GM23248 (cell line): ENCODE results near the gene CEBPB. TPM values are rescaled to one million over a fixed set of nuclear protein-coding genes. Genes with fewer than 3 reads are reported as not detected.

Experiments used
- DNase-seq: peaks from one replicate; pipeline ENCODE4 v3.0.0-alpha.2; 2015
- H2AFZ ChIP-seq: fragments of 200-600 bp; sonication (generic); 2 replicates; pipeline ENCODE4 v1.6.1; 2016; ENCODE audit warnings: antibody characterized with exemption
- H3F3A ChIP-seq: fragments of 200-600 bp; sonication (generic); 2 replicates; pipeline ENCODE4 v1.6.1; 2016; ENCODE audit warnings: mild to moderate bottlenecking, antibody characterized with exemption, mixed run types; ENCODE audit not compliant: insufficient read depth
- H3K27ac ChIP-seq: fragments of 200-600 bp; sonication (generic); 2 replicates; pipeline ENCODE4 v1.5.1; 2016; ENCODE audit warnings: mild to moderate bottlenecking
- H3K27me3 ChIP-seq: fragments of 200-600 bp; sonication (generic); replicated peaks from 2 replicates; pipeline ENCODE4 v1.6.1; 2016; ENCODE audit warnings: mild to moderate bottlenecking; ENCODE audit not compliant: insufficient read depth
- H3K36me3 ChIP-seq: fragments of 200-600 bp; sonication (generic); 2 replicates; pipeline ENCODE4 v1.6.1; 2016; ENCODE audit warnings: low read depth, mild to moderate bottlenecking
- H3K4me1 ChIP-seq: fragments of 200-600 bp; sonication (generic); 2 replicates; pipeline ENCODE4 v1.6.1; 2016; ENCODE audit warnings: mild to moderate bottlenecking; ENCODE audit not compliant: insufficient read depth
- H3K4me2 ChIP-seq: fragments of 200-600 bp; sonication (generic); one replicate; pipeline ENCODE4 v1.6.1; 2016; ENCODE audit warnings: mild to moderate bottlenecking; ENCODE audit not compliant: unreplicated experiment
- H3K4me3 ChIP-seq: fragments of 200-600 bp; sonication (generic); 2 replicates; pipeline ENCODE4 v1.5.1; 2016; ENCODE audit warnings: mild to moderate bottlenecking
- H3K79me2 ChIP-seq: fragments of 200-600 bp; sonication (generic); 2 replicates; pipeline ENCODE4 v1.6.1; 2016; ENCODE audit warnings: mild to moderate bottlenecking; ENCODE audit not compliant: insufficient read depth
- H3K9ac ChIP-seq: fragments of 200-600 bp; sonication (generic); 2 replicates; pipeline ENCODE4 v1.6.1; 2016; ENCODE audit warnings: mild to moderate bottlenecking
- H3K9me2 ChIP-seq: fragments of 200-600 bp; sonication (generic); 2 replicates; pipeline ENCODE4 v1.6.1; 2016; ENCODE audit warnings: mixed run types, mild to moderate bottlenecking, moderate library complexity; ENCODE audit not compliant: insufficient read depth
- H3K9me3 ChIP-seq: fragments of 200-600 bp; sonication (generic); one replicate; pipeline ENCODE4 v1.6.1; 2017; ENCODE audit warnings: low read depth
- H4K20me1 ChIP-seq: fragments of 200-600 bp; sonication (generic); 2 replicates; pipeline ENCODE4 v1.6.0; 2016; ENCODE audit not compliant: insufficient read depth
- EZH2 ChIP-seq: fragments of 200-600 bp; sonication (generic); IDR thresholded peaks from 2 replicates; pipeline ENCODE4 v1.6.1; 2018; ENCODE audit warnings: antibody characterized with exemption, mild to moderate bottlenecking; ENCODE audit not compliant: insufficient read depth, poor library complexity, severe bottlenecking
- EZH2phosphoT487 ChIP-seq: fragments of 200-600 bp; sonication (generic); IDR thresholded peaks from 2 replicates; pipeline ENCODE4 v1.6.1; 2018; ENCODE audit warnings: antibody characterized with exemption, moderate library complexity, mild to moderate bottlenecking, low read depth; ENCODE audit not compliant: insufficient read depth
- WGBS, 2 experiments: methylation state at CpG; one replicate each; pipeline ENCODE4 v1.1.6; 2015 to 2017; ENCODE audit warnings: low lambda C conversion rate in 2 of 2, low coverage in 1 of 2; ENCODE audit errors: missing lambda C conversion rate in 2 of 2; 5-methylcytosine and 5-hydroxymethylcytosine counted together
- in situ Hi-C: fragments of 300-500 bp; cut with MboI; formaldehyde crosslinking; loops from 2 replicates; pipeline ENCODE4 v1.15.0; 2020
- polyA plus RNA-seq: library from polyadenylated mRNA; unstranded; fragments of >200 nt; fragmentation: Nextera tagmentation; extraction: Ambion mirVana; gene quantifications from 2 replicates; pipeline ENCODE4 v1.2.1, GENCODE V29; 2016
- total RNA-seq: library from RNA; depleted of rRNA; stranded (reverse); fragments of >200 nt; shearing (Covaris generic); gene quantifications from 2 replicates; pipeline ENCODE4 v1.2.3, GENCODE V29; 2014

The CEBPB gene
- total and polyA plus RNA-seq, 2 experiments from 2014 or later = 47.1 to 73.8 TPM

DNA sequence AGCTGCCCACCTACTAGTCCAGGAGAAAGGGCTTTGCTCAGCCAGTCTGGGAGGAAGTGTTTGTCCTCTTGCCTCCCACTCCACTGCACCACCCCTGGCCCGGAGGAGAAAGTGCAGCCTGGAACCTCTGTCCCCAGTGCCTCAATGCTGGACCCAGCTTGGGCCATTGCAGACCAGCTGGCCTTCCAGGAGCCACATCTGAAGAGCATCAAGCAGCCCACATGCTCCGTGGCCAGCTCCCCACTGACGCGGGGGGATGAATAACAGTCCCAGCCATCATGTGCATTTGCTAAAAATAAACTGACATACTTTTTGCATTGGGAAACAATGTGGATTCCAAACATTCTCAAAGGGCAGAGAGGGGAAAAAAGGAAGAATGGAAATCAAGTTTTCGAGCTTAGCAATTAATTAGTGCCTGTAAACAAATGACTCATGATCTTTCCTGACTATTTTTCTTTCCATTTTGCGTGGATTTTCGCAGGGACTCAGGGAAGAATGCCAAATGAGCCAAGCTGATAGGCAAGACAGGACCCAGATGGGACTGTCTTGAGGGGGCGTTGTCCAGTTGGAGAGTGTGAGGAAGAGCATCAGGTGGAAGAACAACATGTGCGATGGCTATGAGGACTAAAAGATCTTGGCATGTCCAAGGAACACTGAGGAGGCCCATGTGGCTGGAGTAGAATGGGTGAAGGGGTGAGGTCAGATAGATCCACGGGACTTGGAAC, 34.1 kb downstream of the CEBPB start:
- peak; percentile 95 for DNase-seq
- WGBS, 2 experiments = 2 to 5% methylated on average over 10 of the region's 10 CpGs
- H3F3A ChIP-seq = peaks cover 25% of the 10 kb centered on the region
- no peaks in the 10 kb centered on the region for H3K27me3 ChIP-seq
- no peaks in the 10 kb centered on the region for H3K79me2 ChIP-seq
- no peaks in the 10 kb centered on the region for H4K20me1 ChIP-seq
- no peaks in the 10 kb centered on the region for H3K36me3 ChIP-seq
- no peak overlapping the region for H2AFZ ChIP-seq
- peaks cover 36% of the 10 kb centered on the region for H3K4me1 ChIP-seq
- no peak for TF ChIP-seq EZH2
- no peak for TF ChIP-seq EZH2phosphoT487
- in situ Hi-C loops = no loop called here
- H3K27ac ChIP-seq = peak overlapping the region; percentile 76
- no peaks in the 10 kb centered on the region for H3K9me3 ChIP-seq
- peak overlapping the region; percentile 21; the same call in 1 of the 2 replicates for H3K9ac ChIP-seq
- H3K4me3 ChIP-seq = no peak overlapping the region
- H3K4me2 ChIP-seq = peak overlapping the region; percentile 18
- no peaks in the 10 kb centered on the region for H3K9me2 ChIP-seq

DNA sequence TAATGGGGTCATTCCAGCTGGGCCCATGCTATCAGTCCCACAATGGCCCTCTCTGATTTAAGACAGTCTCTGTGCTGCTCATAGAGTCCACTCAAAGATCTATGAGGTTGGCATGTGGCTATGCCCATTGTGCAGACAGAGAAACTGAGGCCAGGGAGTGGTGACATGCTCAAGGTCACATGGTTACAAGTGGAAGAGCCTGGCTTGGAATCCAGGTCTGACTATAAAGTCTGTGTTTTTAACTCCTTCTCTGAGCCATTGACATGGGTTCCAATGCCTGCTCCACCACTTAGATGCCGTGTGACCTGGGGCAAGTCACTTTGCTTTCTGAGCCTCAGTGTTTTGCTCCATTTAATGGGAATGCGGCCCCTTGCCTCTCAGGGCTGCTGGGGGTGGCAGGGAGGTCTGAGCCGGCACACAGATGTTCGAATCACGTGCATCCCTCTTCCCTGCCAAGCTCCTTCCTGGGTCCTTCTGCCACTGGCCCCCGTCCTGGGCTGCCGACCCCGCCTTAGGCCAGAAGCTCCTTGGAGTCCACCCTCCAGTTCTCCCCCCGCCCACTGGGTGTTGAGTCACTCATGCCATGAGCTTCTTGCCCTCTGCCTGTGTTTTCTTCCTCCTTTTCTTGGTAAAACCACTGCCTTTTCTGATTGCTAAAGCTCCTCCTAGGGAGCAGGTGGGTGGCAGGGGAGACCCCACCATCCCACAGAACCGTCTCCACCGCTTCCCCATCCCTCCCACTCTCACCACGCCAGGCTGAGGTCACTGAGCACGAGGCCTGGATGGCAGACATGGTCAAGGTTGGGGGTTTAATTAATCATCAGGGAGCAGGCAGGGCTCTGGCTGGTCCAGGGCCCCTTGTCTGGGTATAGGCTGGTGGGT, 35.7 kb downstream of the CEBPB start:
- TF ChIP-seq EZH2 (no peak), EZH2phosphoT487 (no peak)
- no peak overlapping the region for H3K4me2 ChIP-seq
- no peaks in the 10 kb centered on the region for H4K20me1 ChIP-seq
- no peaks in the 10 kb centered on the region for H3K9me3 ChIP-seq
- H3K9ac ChIP-seq = peak overlapping the region; percentile 43; the same call in 1 of the 2 replicates
- H3F3A ChIP-seq = peaks cover 25% of the 10 kb centered on the region
- peak overlapping the region; percentile 71 for H2AFZ ChIP-seq
- H3K4me1 ChIP-seq = peaks cover 36% of the 10 kb centered on the region
- in situ Hi-C loops = no loop called here
- no peak overlapping the region for H3K27ac ChIP-seq
- H3K9me2 ChIP-seq = no peaks in the 10 kb centered on the region
- peak; percentile 73 for DNase-seq
- no peaks in the 10 kb centered on the region for H3K27me3 ChIP-seq
- no peaks in the 10 kb centered on the region for H3K79me2 ChIP-seq
- H3K36me3 ChIP-seq = no peaks in the 10 kb centered on the region
- no peak overlapping the region for H3K4me3 ChIP-seq
- WGBS, 2 experiments = 20 to 23% methylated on average over 13 of the region's 13 CpGs

DNA sequence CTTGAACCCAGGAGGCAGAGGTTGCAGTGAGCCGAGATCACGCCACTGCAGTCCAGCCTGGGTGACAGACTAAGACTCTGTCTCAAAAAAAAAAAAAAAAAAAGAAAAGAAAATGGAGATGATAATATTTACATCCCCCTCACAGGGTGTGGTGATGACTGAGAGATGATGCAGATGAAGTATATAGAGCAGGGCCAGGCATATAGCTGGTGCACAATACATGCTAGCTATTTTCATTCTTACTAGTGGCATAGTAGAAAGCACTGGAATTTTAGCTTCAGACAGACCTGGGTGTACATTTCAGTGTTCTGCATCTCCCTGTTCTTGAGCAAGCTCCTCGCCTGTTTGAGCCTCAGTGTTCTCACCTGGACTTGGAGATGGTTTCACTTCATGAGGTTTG, 36.9 kb downstream of the CEBPB start:
- no peaks in the 10 kb centered on the region for H3K36me3 ChIP-seq
- in situ Hi-C loops = no loop called here
- 87 to 95% methylated on average over 3 of the region's 3 CpGs for WGBS, 2 experiments

DNA sequence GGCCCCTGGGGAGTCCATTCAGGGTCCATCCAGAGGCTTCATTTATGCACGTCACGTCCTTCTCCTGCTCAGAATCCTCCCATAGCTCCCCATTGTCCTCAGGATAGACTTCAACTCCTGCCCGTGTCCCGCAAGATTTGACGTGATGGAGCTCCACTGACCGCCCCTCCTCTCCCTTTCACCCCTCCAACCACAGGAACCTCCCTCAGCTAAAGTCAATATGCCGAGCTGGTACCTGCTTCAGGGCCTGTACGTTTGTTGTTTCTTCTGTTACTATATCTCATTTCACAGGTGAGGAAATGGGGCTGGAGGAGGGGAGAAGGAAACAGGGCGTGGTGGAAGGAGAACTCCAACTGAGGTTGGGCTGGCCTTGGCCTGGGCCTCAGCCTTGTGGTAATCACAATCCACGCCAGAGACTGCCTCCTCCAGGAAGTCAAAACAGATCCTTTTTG, 38.6 kb downstream of the CEBPB start:
- 92 to 93% methylated on average over 10 of the region's 10 CpGs for WGBS, 2 experiments
- in situ Hi-C loops = no loop called here
- no peaks in the 10 kb centered on the region for H4K20me1 ChIP-seq

More for the DNA sequence above, 36.9 kb downstream of the CEBPB start:
- no peak for TF ChIP-seq EZH2phosphoT487
- no peak for TF ChIP-seq EZH2
- H3F3A ChIP-seq = peaks cover 25% of the 10 kb centered on the region
- no peaks in the 10 kb centered on the region for H3K9me3 ChIP-seq
- H2AFZ ChIP-seq = no peak overlapping the region
- no peaks in the 10 kb centered on the region for H3K9me2 ChIP-seq
- H3K9ac ChIP-seq = no peak overlapping the region
- no peak overlapping the region for H3K27ac ChIP-seq
- no peak overlapping the region for H3K4me3 ChIP-seq
- no peaks in the 10 kb centered on the region for H3K27me3 ChIP-seq
- H4K20me1 ChIP-seq = no peaks in the 10 kb centered on the region
- DNase-seq = peak; percentile 38
- no peak overlapping the region for H3K4me2 ChIP-seq
- H3K4me1 ChIP-seq = peaks cover 36% of the 10 kb centered on the region
- H3K79me2 ChIP-seq = no peaks in the 10 kb centered on the region

More for the DNA sequence above, 38.6 kb downstream of the CEBPB start:
- Histone ChIP-seq H3K9me3 (no peaks in the 10 kb centered on the region), H3K9me2 (no peaks in the 10 kb centered on the region), H3F3A (peaks cover 18% of the 10 kb centered on the region), H3K9ac (no peak overlapping the region), H3K4me2 (no peak overlapping the region), H3K79me2 (no peaks in the 10 kb centered on the region), H3K27ac (no peak overlapping the region), H3K36me3 (no peaks in the 10 kb centered on the region), H3K27me3 (no peaks in the 10 kb centered on the region), H3K4me3 (no peak overlapping the region), H3K4me1 (peaks cover 31% of the 10 kb centered on the region), H2AFZ (no peak overlapping the region)
- TF ChIP-seq EZH2phosphoT487 (no peak), EZH2 (no peak)
- DNase-seq = no peak
